ENCODE results near the gene NARF. TPM values are rescaled to one million over a fixed set of nuclear protein-coding genes. Genes with fewer than 3 reads are reported as not detected.

The NARF gene
- total and polyA plus RNA-seq, 2 experiments from 2014 or later, result 66.1 to 67.1 TPM

DNA sequence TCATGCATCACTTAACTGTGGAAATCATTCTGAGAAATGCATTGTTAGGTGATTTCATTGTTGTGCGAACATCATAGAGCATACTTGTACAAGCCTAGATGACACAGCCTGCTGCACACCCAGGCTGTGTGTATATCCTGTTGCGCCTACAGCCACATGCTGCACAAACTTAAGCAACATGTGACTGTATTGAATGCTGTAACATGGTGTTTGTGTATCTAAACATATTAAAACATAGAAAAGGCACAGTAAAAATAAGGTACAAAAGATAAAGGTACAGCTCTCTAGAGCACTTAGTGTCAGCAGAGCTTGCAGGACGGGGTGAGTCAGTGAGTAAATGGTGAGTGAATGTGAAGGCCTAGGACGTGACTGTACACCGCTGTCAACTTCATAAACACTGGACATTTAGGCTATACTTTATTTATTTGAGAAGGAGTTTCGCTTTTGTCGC is 72.9 kb downstream of the NARF start:
- DNase-seq (ENCODE audit: low spot score), result no peak
- Histone ChIP-seq H2AFZ (no peak overlapping the region), H3K9me2 (ENCODE audit: insufficient read depth) (no peaks in the 10 kb centered on the region), H3K36me3 (ENCODE audit: insufficient read depth) (no peaks in the 10 kb centered on the region), H4K20me1 (replicated peaks; ENCODE audit: insufficient read depth) (peaks cover 70% of the 10 kb centered on the region), H3K4me3 (no peak overlapping the region), H3K4me1 (ENCODE audit: insufficient read depth) (peaks cover 19% of the 10 kb centered on the region), H3K79me2 (replicated peaks; ENCODE audit: insufficient read depth) (peaks cover 100% of the 10 kb centered on the region), H3K27me3 (ENCODE audit: insufficient read depth) (no peaks in the 10 kb centered on the region), H3F3A (replicated peaks; ENCODE audit: low read depth) (0 out of 2 replicates have a peak, but pooled peaks cover 8% of the 10 kb centered on the region), H3K27ac (ENCODE audit: low read depth) (no peak overlapping the region), H3K4me2 (no peak overlapping the region)
- H3K27me3 Mint-ChIP-seq (ENCODE audit: insufficient read depth, low read depth, poor library complexity), result peaks cover 10% of the 10 kb centered on the region
- peaks cover 42% of the 10 kb centered on the region for H3K4me1 Mint-ChIP-seq
- H3K4me3 Mint-ChIP-seq, result no peak overlapping the region
- no peak for ATAC-seq
- H3K36me3 Mint-ChIP-seq (ENCODE audit: low read depth), result no peaks in the 10 kb centered on the region
- H3K27ac Mint-ChIP-seq, result peak overlapping the region; percentile 72
- TF ChIP-seq STAT1 (IDR thresholded peaks at IDR 0.05; ENCODE audit: unreplicated experiment), result no peak
- no peak for TF ChIP-seq ZNF114 (CRISPR knock-in tag; IDR thresholded peaks at IDR 0.05)
- TF ChIP-seq, protein P1, sequence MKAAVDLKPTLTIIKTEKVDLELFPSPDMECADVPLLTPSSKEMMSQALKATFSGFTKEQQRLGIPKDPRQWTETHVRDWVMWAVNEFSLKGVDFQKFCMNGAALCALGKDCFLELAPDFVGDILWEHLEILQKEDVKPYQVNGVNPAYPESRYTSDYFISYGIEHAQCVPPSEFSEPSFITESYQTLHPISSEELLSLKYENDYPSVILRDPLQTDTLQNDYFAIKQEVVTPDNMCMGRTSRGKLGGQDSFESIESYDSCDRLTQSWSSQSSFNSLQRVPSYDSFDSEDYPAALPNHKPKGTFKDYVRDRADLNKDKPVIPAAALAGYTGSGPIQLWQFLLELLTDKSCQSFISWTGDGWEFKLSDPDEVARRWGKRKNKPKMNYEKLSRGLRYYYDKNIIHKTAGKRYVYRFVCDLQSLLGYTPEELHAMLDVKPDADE (IDR thresholded peaks at IDR 0.05), result no peak
- no peak for TF ChIP-seq EZH2 (IDR thresholded peaks at IDR 0.05; ENCODE audit: low read depth, unreplicated experiment)
- TF ChIP-seq ZNF331 (CRISPR knock-in tag; IDR thresholded peaks at IDR 0.05; ENCODE audit: low read depth), result no peak
- no peak for TF ChIP-seq JUNB (IDR thresholded peaks at IDR 0.05; ENCODE audit: unreplicated experiment)
- TF ChIP-seq, protein P2, sequence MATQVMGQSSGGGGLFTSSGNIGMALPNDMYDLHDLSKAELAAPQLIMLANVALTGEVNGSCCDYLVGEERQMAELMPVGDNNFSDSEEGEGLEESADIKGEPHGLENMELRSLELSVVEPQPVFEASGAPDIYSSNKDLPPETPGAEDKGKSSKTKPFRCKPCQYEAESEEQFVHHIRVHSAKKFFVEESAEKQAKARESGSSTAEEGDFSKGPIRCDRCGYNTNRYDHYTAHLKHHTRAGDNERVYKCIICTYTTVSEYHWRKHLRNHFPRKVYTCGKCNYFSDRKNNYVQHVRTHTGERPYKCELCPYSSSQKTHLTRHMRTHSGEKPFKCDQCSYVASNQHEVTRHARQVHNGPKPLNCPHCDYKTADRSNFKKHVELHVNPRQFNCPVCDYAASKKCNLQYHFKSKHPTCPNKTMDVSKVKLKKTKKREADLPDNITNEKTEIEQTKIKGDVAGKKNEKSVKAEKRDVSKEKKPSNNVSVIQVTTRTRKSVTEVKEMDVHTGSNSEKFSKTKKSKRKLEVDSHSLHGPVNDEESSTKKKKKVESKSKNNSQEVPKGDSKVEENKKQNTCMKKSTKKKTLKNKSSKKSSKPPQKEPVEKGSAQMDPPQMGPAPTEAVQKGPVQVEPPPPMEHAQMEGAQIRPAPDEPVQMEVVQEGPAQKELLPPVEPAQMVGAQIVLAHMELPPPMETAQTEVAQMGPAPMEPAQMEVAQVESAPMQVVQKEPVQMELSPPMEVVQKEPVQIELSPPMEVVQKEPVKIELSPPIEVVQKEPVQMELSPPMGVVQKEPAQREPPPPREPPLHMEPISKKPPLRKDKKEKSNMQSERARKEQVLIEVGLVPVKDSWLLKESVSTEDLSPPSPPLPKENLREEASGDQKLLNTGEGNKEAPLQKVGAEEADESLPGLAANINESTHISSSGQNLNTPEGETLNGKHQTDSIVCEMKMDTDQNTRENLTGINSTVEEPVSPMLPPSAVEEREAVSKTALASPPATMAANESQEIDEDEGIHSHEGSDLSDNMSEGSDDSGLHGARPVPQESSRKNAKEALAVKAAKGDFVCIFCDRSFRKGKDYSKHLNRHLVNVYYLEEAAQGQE (IDR thresholded peaks at IDR 0.05; ENCODE audit: unreplicated experiment), result no peak
- no peak for TF ChIP-seq EZH2phosphoT487 (IDR thresholded peaks at IDR 0.05; ENCODE audit: unreplicated experiment)
- TF ChIP-seq CREB1 (CRISPR knock-in tag; IDR thresholded peaks at IDR 0.05; ENCODE audit: low read depth), result no peak
- H3K9me3 Mint-ChIP-seq, result no peaks in the 10 kb centered on the region

DNA sequence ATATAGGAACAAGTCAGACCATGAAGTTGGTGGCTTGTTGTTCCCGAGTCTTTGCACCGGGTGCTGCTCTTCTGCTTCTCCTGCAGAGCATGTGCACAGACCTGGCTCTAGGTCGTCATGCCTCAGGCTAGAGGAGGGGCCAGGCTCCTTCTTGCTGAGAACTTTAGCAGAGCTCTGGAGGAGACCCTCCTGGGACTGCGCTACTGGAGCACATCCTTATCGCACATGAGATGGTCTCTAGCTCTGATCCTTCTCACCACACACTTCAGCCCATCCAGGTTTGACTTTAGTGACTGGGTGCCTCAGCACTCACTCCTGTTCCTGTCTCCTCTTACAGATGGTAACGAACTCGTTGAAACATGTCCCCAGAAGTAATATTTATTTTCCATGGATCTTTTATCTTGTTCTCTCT is 75.9 kb downstream of the NARF start:
- peak; percentile 40 for ATAC-seq
- Mint-ChIP-seq H3K4me1 (peaks cover 36% of the 10 kb centered on the region), H3K4me3 (no peak overlapping the region), H3K27ac (peak overlapping the region; percentile 59), H3K9me3 (no peaks in the 10 kb centered on the region), H3K36me3 (ENCODE audit: low read depth) (no peaks in the 10 kb centered on the region), H3K27me3 (ENCODE audit: insufficient read depth, low read depth, poor library complexity) (peaks cover 14% of the 10 kb centered on the region)
- Histone ChIP-seq H3K4me2 (peak overlapping the region; percentile 32; the same call in 1 of the 2 replicates), H3K4me1 (ENCODE audit: insufficient read depth) (peaks cover 25% of the 10 kb centered on the region), H4K20me1 (replicated peaks; ENCODE audit: insufficient read depth) (peaks cover 68% of the 10 kb centered on the region), H2AFZ (no peak overlapping the region), H3K27me3 (ENCODE audit: insufficient read depth) (no peaks in the 10 kb centered on the region), H3K9me2 (ENCODE audit: insufficient read depth) (no peaks in the 10 kb centered on the region), H3K4me3 (no peak overlapping the region), H3K79me2 (replicated peaks; ENCODE audit: insufficient read depth) (peaks cover 98% of the 10 kb centered on the region), H3K27ac (ENCODE audit: low read depth) (peak overlapping the region; percentile 2; the same call in 1 of the 2 replicates), H3F3A (replicated peaks; ENCODE audit: low read depth) (0 out of 2 replicates have a peak, but pooled peaks cover 5% of the 10 kb centered on the region), H3K36me3 (ENCODE audit: insufficient read depth) (no peaks in the 10 kb centered on the region)
- no peak for DNase-seq (ENCODE audit: low spot score)
- TF ChIP-seq EZH2phosphoT487 (IDR thresholded peaks at IDR 0.05; ENCODE audit: unreplicated experiment) (no peak), POLR2AphosphoS5 (IDR thresholded peaks at IDR 0.05; ENCODE audit: low read depth) (no peak), STAT1 (IDR thresholded peaks at IDR 0.05; ENCODE audit: unreplicated experiment) (no peak), JUNB (IDR thresholded peaks at IDR 0.05; ENCODE audit: unreplicated experiment) (no peak)
- TF ChIP-seq, protein P2 (IDR thresholded peaks at IDR 0.05; ENCODE audit: unreplicated experiment), result no peak
